MM.1S (cell line): Measurements from ENCODE around the gene WDR4.

Experiments used
- EZH2phosphoT487 ChIP-seq: fragments of 300-600 bp; sonication (generic); IDR thresholded peaks from 2 replicates; pipeline ENCODE4 v1.6.1; 2018; ENCODE audit warnings: antibody characterized with exemption, low read length
- TF ChIP-seq, protein P1 (sequence below): fragments of 300-600 bp; sonication (generic); IDR thresholded peaks from 2 replicates; pipeline ENCODE4 v1.5.1; 2016; ENCODE audit warnings: antibody characterized with exemption, low read length, mixed read lengths

DNA sequence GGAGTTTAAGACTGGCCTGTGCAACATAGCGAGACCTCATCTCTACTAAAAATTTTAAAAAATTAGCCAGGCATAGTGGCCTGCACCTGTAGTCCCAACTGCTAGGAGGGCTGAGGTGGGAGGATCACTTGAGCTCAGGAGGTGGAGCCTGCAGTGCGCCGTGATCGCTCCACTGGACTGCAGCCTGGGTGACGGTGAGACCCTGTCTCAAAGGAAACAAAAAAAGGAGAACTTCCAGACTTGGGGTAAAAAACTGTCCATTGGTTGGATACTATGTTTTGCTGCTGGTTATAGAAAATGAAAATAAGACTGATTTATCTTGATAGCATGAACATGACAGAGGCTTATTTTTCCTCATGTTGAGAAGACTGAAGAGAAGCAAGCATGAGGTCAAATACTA is 79.4 kb downstream of the WDR4 start:
- TF ChIP-seq, protein P1, sequence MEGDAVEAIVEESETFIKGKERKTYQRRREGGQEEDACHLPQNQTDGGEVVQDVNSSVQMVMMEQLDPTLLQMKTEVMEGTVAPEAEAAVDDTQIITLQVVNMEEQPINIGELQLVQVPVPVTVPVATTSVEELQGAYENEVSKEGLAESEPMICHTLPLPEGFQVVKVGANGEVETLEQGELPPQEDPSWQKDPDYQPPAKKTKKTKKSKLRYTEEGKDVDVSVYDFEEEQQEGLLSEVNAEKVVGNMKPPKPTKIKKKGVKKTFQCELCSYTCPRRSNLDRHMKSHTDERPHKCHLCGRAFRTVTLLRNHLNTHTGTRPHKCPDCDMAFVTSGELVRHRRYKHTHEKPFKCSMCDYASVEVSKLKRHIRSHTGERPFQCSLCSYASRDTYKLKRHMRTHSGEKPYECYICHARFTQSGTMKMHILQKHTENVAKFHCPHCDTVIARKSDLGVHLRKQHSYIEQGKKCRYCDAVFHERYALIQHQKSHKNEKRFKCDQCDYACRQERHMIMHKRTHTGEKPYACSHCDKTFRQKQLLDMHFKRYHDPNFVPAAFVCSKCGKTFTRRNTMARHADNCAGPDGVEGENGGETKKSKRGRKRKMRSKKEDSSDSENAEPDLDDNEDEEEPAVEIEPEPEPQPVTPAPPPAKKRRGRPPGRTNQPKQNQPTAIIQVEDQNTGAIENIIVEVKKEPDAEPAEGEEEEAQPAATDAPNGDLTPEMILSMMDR, result no peak
- no peak for TF ChIP-seq EZH2phosphoT487
